HG03045 (cell line): ENCODE results near the gene FNDC3B.

ENCODE experiments used
- ATAC-seq: cut with Tn5 transposase; IDR thresholded peaks from one replicate; pipeline ENCODE4 v1.9.1; 2021; ENCODE audit warnings: mild to moderate bottlenecking, moderate library complexity; ENCODE audit not compliant: unreplicated experiment

The FNDC3B gene

GRCh38 chr3:172321035-172321434, 281.7 kb downstream of the FNDC3B start:
- no peak for ATAC-seq

DNA sequence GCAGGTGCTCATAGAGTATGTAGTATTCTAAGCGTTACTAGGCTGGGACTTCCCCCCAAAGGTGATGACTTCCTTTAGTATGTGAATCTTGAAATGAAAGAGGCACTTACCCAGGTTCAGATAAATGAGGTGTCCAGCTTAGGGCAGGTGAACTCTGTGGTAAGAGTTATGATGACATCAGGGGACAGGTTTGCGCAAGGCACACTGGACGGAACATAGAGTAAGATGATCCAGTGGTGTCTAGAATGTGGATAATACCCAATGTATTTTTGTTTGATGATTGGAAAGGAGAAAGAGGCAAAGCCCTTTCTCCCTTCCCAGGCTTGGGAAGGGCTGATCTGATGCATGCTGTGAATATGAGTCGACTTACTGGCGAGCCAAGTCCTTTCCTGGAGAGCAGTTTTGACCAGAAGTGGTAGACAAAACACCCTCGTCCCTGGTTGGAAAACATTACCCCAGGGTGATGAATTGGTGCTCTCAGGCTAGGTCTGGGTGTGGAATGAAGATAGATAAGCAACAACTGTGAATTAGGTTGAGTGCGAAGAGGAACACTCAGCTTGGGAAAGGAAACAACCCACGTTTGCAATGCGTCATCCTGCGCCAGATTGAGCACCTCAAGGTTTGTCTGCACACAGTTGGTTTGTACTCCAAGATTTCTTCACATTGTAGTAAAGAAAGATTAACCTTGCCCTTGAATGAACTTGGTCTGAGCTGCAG, 284.7 kb downstream of the FNDC3B start:
- ATAC-seq, result no peak

DNA sequence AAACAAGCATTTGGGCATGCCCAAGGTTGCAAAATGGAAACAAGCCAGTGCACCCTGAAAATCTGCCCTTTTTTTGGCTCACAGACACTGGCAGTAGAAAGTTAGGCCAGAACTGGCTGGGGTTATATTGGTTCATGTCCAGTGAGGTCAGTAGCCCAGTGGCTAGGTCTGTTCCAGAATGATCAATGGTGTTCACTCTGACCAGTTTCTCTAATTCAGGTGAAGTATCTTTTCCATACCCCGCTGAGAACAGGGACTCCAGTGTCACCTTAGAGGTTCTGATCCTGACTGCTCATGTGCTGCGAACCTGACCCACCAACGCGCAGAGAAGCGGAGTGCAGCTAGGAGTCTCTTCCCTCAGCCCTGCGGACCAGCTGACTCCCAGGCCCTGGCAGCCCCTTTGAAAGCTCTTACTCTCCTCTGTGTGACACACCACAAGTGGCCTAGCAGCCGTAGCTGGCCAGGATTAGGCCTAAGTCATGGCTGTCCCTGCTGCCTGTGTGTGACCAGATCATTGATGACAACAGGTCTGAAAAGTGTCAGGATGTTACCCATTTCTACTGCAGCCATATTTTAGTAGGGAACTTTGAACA, 285.3 kb downstream of the FNDC3B start:
- ATAC-seq, result no peak

GRCh38 chr3:172325461-172325860, 286.1 kb downstream of the FNDC3B start:
- ATAC-seq, result no peak

GRCh38 chr3:172326993-172327392, 287.6 kb downstream of the FNDC3B start:
- no peak for ATAC-seq

DNA sequence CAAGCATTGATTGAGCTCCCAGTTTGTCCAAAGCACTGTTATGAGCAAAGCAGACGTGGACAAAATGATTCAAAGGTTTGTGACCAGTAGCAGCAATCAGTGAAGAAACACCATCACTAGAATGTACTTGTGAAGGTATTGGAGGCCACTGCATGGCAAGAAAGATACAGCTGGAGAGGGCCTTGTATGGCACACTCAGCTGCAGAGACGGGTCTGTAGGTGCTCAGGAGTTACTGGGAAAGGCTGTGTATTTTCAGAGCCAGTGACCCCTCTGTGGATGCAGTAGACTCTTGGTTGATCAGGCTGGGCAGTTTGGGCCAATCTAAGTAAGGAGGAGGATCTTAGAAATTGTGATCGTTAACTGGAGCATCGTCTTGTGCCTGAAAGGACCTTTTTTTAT, 288.9 kb downstream of the FNDC3B start:
- no peak for ATAC-seq

DNA sequence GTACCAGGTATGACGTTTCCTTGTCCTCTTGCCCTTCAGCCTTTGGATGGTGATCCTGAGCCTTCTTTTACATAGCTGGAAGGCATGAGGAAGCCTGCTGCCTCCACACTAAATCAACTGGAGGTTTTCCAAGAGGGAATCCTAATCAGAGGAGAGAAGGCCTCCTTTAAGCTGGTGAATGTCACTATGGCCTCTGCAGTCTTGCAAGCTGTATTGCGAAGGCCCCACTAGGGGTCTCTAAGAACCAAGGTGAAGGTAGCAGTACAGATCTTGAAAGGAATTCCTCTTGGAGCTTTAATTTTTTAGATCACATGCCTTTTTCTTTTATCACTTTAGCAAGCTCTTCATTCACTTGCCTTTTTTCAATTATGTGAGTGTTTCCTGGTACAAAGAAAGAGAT, 289.7 kb downstream of the FNDC3B start:
- ATAC-seq, result no peak

DNA sequence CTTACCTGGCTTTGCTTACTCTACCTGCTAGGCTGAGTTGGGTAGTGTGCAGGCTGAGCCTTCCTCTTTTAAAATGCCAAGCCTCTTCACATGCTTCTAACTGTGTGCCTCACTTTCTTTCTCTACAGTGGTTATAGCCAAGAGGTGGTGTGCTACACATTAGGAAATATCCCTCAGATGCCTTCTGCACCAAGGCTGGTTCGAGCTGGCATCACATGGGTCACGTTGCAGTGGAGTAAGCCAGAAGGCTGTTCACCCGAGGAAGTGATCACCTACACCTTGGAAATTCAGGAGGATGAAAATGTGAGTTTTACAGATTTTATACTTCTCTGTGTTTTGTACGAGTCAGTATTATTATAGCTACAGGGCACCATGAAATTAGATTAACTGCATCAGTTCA, 291.0 kb downstream of the FNDC3B start:
- no peak for ATAC-seq

GRCh38 chr3:172332256-172333041, 293.1 kb downstream of the FNDC3B start:
- ATAC-seq, result peak; percentile 78

DNA sequence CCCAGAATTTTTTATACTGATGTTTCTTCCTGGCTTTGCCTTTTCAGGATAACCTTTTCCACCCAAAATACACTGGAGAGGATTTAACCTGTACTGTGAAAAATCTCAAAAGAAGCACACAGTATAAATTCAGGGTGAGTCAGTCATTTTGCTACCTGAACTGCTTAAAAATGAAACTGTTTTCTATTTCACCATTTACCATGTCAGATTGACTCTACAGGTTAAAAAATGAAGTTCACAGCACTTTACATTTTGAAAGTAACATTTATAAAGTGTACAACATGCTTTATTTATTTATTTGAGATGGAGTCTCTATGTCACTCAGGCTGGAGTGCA, 293.6 kb downstream of the FNDC3B start:
- ATAC-seq, result no peak

GRCh38 chr3:172333692-172334457, 294.5 kb downstream of the FNDC3B start:
- no peak for ATAC-seq

DNA sequence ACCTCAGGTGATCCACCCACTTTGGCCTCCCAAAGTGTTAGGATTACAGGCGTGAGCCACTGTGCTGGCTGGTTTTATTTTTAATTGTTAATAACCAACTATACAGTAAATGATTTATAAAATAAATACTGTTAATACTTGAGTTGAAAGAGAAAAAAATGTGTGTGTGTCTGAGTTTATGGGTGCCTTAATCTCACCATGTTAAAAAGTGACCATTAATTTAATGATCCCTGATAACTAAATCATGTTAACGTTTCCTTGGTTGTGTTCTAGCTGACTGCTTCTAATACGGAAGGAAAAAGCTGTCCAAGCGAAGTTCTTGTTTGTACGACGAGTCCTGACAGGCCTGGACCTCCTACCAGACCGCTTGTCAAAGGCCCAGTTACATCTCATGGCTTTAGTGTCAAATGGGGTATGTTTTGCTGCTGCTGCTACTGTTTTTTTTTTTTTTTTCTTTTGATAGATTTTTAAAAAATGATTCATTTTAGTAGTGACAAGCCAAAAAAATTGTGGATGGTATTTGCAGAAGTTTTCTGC, 295.4 kb downstream of the FNDC3B start:
- no peak for ATAC-seq

- ATAC-seq, result no peak
Measured at GRCh38 chr3:172339892-172340291, 300.5 kb downstream of the FNDC3B start.

DNA sequence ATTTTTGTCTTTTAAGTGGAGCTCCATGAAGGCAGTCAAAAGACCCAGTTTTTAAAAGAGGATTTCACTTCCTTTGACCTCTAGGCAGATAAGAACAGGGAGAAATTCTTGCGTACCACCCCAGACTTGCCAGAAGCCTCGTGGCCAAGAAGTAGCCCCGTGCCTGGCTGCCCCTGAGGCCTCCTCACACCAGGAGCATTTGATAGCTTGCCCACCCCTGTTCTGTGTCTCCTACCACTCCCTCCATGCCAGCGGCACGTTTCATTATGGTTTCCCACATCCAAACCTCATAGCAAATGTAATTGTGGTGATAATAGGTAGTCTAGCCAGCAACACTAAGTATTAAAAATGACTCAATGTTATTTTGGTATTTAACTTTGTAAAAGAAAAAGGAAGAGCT, 301.2 kb downstream of the FNDC3B start:
- no peak for ATAC-seq

GRCh38 chr3:172341482-172342059, 302.2 kb downstream of the FNDC3B start:
- no peak for ATAC-seq

GRCh38 chr3:172342097-172342659, 302.8 kb downstream of the FNDC3B start:
- no peak for ATAC-seq

DNA sequence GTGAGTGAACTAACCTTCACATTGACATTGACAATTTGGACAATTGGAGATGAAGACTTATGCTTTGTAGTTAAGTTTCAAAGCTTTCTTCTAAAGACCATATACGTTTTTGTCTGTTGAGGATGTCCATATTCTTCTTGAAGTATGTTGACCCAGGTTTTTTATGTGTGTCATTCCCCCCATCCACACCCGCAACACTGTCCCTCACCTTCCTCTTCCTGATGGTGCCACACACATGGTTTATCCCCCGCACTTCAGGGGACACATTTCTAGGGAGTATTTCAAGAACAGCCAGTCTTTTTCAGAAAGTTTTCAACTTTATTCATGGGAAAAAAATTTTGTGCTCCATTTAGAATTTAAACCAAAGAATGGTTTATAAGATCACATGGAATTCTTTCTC, 303.7 kb downstream of the FNDC3B start:
- no peak for ATAC-seq

DNA sequence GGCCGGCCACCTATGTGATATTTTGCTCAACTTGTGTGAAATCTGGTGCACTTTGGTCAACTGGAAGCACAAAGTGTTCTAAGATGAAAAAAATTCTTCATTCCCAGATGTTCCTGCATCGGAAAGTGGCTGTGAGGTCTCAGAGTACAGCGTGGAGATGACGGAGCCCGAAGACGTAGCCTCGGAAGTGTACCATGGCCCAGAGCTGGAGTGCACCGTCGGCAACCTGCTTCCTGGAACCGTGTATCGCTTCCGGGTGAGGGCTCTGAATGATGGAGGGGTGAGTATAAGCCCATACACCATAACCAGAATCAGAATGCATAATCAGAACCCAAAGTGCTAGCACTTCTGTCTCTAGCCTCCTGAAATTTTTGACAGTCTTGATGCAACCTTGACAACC, 304.6 kb downstream of the FNDC3B start:
- ATAC-seq, result no peak

DNA sequence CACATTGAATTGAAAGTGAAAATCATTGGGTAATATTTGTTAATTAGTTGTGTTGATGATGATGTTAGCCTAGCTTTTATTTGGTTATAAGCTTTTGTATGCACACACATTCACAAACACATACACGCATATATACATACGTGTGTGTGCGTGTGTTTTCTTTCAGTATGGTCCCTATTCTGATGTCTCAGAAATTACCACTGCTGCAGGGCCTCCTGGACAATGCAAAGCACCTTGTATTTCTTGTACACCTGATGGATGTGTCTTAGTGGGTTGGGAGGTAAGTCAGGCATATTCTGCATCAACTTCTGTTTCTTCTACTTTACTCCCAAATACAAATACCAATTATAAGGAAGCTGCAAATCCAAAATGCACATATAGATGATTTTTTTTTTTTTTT, 306.8 kb downstream of the FNDC3B start:
- ATAC-seq, result no peak

GRCh38 chr3:172347895-172348679, 308.7 kb downstream of the FNDC3B start:
- no peak for ATAC-seq
